ENCODE data around the gene BEAN1. TPM values are rescaled to one million over a fixed set of nuclear protein-coding genes. Genes with fewer than 3 reads are reported as not detected.
A peak's percentile ranks its signal among the peaks of the same experiment; 100 is the strongest.

The BEAN1 gene
- polyA plus RNA-seq, 1 of the 3 experiments (the other 2 are of a cell fraction), result 0.07 TPM

GRCh38 chr16:66418165-66418962 is 8.7 kb upstream of the BEAN1 start:
- H2AFZ ChIP-seq (ENCODE audit: low read depth), result no peak overlapping the region
- WGBS (ENCODE audit: low lambda C conversion rate), result 76% methylated on average over 6 of the region's 9 CpGs
- no peak for DNase-seq
- H3K79me2 ChIP-seq (ENCODE audit: insufficient read depth), result no peaks in the 10 kb centered on the region
- no peaks in the 10 kb centered on the region for H3F3A ChIP-seq (replicated peaks; ENCODE audit: insufficient read depth)
- TF ChIP-seq ZBTB33 (IDR thresholded peaks at IDR 0.05; ENCODE audit: borderline replicate concordance, low read depth) (no peak), PBX3 (IDR thresholded peaks at IDR 0.05) (no peak)
- no peaks in the 10 kb centered on the region for H3K9me2 ChIP-seq
- H3K9me3 ChIP-seq, result no peaks in the 10 kb centered on the region
- H3K36me3 ChIP-seq (replicated peaks in 1 of 2; ENCODE audit: control insufficient read depth in 1 of 2, insufficient read depth in 2 of 2, low read length in 1 of 2), result no peaks in the 10 kb centered on the region
- no peak overlapping the region for H3K4me2 ChIP-seq
- ChIA-PET CTCF (interaction anchor here (1.0 to 2.1 kb wide), 3 partner anchors 12 to 61 kb away, joined by 3 to 12 read pairs (median 3); no protein-coding TSS in a partner anchor), POLR2A (no interaction called here)
- no peak overlapping the region for H3K9ac ChIP-seq
- no peak overlapping the region for H3K4me3 ChIP-seq (ENCODE audit: low read depth in 2 of 2, low read length in 1 of 2)
- H3K27me3 ChIP-seq (ENCODE audit: insufficient read depth), result no peaks in the 10 kb centered on the region; the same call in 1 of the 2 replicates
- no peak overlapping the region for H3K27ac ChIP-seq (ENCODE audit: low read depth in 2 of 2, low read length in 1 of 2)
- H4K20me1 ChIP-seq (ENCODE audit: insufficient read depth), result no peaks in the 10 kb centered on the region
- H3K4me1 ChIP-seq (ENCODE audit: control insufficient read depth in 1 of 2, insufficient read depth in 2 of 2, low read depth in 1 of 2, low read length in 1 of 2), result no peaks in the 10 kb centered on the region

- H3K36me3 ChIP-seq (replicated peaks in 1 of 2; ENCODE audit: control insufficient read depth in 1 of 2, insufficient read depth in 2 of 2, low read length in 1 of 2), result no peaks in the 10 kb centered on the region
- H3K9me2 ChIP-seq, result no peaks in the 10 kb centered on the region
- H3K4me1 ChIP-seq (ENCODE audit: control insufficient read depth in 1 of 2, insufficient read depth in 2 of 2, low read depth in 1 of 2, low read length in 1 of 2), result no peaks in the 10 kb centered on the region
- no peaks in the 10 kb centered on the region; the same call in 1 of the 2 replicates for H3K27me3 ChIP-seq (ENCODE audit: insufficient read depth)
- TF ChIP-seq REST (IDR thresholded peaks at IDR 0.05; ENCODE audit: low read depth, low read length) (no peak), GATA2 (CRISPR knock-in tag; IDR thresholded peaks at IDR 0.05) (no peak), TAF1 (IDR thresholded peaks at IDR 0.05; ENCODE audit: borderline replicate concordance, low read depth, low read length) (no peak), FOSL2 (IDR thresholded peaks at IDR 0.05; ENCODE audit: borderline replicate concordance, low read depth) (no peak), NFIC (IDR thresholded peaks at IDR 0.05; ENCODE audit: borderline replicate concordance) (no peak), PBX3 (IDR thresholded peaks at IDR 0.05) (no peak), CTCF (IDR thresholded peaks at IDR 0.05) (peak; percentile 14; the same call in 1 of the 2 replicates)
- WGBS (ENCODE audit: low lambda C conversion rate), result 54% methylated on average over 3 of the region's 3 CpGs
- CTCF ChIA-PET, result interaction anchor here (1.0 kb wide), 1 partner anchor 60 kb away, joined by 3 read pairs; no protein-coding TSS in a partner anchor
- H3K4me3 ChIP-seq (ENCODE audit: low read depth in 2 of 2, low read length in 1 of 2), result no peak overlapping the region
- no peak overlapping the region for H2AFZ ChIP-seq (ENCODE audit: low read depth)
- H3K4me2 ChIP-seq, result no peak overlapping the region
- H3K27ac ChIP-seq (ENCODE audit: low read depth in 2 of 2, low read length in 1 of 2), result no peak overlapping the region
- H3F3A ChIP-seq (replicated peaks; ENCODE audit: insufficient read depth), result no peaks in the 10 kb centered on the region
- H3K79me2 ChIP-seq (ENCODE audit: insufficient read depth), result no peaks in the 10 kb centered on the region
- H4K20me1 ChIP-seq (ENCODE audit: insufficient read depth), result no peaks in the 10 kb centered on the region
- no peaks in the 10 kb centered on the region for H3K9me3 ChIP-seq
- no peak for DNase-seq
- no peak overlapping the region for H3K9ac ChIP-seq
- POLR2A ChIA-PET, result no interaction called here
These were observed 7.6 kb upstream of the BEAN1 start for GRCh38 chr16:66419527-66419926.

All from SK-N-SH (cell line).